WERI-Rb-1 (cell line): Measurements from ENCODE around the gene SDE2.
A peak's percentile ranks its signal among the peaks of the same experiment; 100 is the strongest.

Experiments used
- DNase-seq: peaks from one replicate; pipeline ENCODE4 v3.0.0-alpha.2; 2020
- H3K27ac ChIP-seq: fragments of 250-450 bp; sonication (Bioruptor Pico); 2 replicates; pipeline ENCODE4 v1.5.1; 2020; ENCODE audit warnings: mild to moderate bottlenecking, moderate library complexity
- H3K27me3 ChIP-seq: fragments of 250-450 bp; sonication (Bioruptor Pico); 2 replicates; pipeline ENCODE4 v1.5.1; 2021; ENCODE audit warnings: mild to moderate bottlenecking, low read depth, moderate library complexity; ENCODE audit not compliant: insufficient read depth, severe bottlenecking
- H3K36me3 ChIP-seq: fragments of 250-450 bp; sonication (Bioruptor Pico); 2 replicates; pipeline ENCODE4 v1.5.1; 2020; ENCODE audit warnings: mild to moderate bottlenecking, moderate library complexity
- H3K4me3 ChIP-seq: 2 replicates; pipeline ENCODE4 v1.5.1; 2011; ENCODE audit warnings: low read depth, mild to moderate bottlenecking, control low read depth, low read length
- H3K9me3 ChIP-seq: fragments of 250-450 bp; sonication (Bioruptor Pico); 2 replicates; pipeline ENCODE4 v1.5.1; 2021; ENCODE audit warnings: mild to moderate bottlenecking, moderate library complexity; ENCODE audit not compliant: severe bottlenecking
- TF ChIP-seq, protein P1 (sequence below): IDR thresholded peaks from 2 replicates; pipeline ENCODE4 v1.5.1; 2011; ENCODE audit warnings: low read depth, mild to moderate bottlenecking, control low read depth, inconsistent platforms, low read length

Gene SDE2

DNA sequence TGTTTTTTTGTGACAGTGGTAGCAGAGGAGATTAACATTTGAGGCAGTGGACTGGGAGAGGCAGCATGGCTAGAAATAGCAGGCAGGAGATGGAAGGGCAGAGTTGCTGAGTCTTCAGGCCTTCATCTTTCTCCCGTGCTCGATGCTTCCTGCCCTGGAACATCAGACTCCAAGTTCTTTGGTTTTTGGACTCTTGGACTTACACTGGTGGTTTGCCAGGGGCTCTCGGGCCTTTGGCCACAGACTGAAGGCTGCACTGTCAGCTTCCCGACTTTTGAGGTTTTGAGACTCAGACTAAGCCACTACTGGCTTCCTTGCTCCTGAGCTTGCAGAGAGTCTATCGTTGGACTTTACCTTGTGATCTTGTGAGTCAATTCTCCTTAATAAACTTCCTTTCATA lies 33.9 kb downstream of the SDE2 start:
- no peak for DNase-seq
- no peaks in the 10 kb centered on the region for H3K27me3 ChIP-seq
- no peak overlapping the region for H3K27ac ChIP-seq
- no peaks in the 10 kb centered on the region for H3K36me3 ChIP-seq
- H3K4me3 ChIP-seq: no peak overlapping the region
- no peaks in the 10 kb centered on the region for H3K9me3 ChIP-seq
- TF ChIP-seq, protein P1, sequence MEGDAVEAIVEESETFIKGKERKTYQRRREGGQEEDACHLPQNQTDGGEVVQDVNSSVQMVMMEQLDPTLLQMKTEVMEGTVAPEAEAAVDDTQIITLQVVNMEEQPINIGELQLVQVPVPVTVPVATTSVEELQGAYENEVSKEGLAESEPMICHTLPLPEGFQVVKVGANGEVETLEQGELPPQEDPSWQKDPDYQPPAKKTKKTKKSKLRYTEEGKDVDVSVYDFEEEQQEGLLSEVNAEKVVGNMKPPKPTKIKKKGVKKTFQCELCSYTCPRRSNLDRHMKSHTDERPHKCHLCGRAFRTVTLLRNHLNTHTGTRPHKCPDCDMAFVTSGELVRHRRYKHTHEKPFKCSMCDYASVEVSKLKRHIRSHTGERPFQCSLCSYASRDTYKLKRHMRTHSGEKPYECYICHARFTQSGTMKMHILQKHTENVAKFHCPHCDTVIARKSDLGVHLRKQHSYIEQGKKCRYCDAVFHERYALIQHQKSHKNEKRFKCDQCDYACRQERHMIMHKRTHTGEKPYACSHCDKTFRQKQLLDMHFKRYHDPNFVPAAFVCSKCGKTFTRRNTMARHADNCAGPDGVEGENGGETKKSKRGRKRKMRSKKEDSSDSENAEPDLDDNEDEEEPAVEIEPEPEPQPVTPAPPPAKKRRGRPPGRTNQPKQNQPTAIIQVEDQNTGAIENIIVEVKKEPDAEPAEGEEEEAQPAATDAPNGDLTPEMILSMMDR: no peak

DNA sequence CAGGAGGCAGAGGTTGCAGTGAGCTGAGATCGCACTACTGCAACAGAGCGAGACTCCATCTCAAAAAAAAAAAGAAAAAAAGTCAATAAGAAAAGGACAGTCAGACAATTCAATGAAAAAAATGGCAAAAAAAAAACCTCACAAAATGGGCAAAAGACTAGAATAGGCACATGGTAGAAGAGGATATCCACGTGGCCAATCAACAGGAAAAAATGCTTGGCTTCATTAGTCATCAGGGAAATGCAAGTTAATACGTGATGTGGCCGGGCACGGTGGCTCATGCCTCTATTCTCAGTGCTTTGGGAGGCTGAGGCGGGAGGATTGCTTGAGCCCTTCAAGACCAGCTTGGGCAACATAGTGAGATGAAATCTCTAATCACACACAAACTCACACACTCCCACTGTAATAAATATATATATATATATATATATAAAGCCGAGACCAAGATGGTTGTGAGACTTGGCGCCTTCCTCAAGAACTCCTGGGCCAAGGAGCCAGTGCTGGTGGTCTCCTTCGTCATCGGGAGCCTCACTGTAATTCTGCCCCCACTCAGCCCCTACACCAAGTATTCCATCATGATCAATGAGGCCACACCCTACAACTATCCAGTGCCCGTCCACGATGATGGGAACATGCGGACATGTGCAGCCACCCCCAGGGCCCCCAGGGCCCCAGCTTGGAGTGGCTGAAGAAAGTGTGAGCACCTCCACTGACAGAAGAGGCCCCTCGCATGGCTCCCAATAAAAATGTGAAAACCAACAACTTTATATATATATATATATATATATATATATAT lies 35.2 kb downstream of the SDE2 start:
- H3K27ac ChIP-seq: no peak overlapping the region
- DNase-seq: no peak
- no peak overlapping the region for H3K4me3 ChIP-seq
- TF ChIP-seq, protein P1: no peak
- no peaks in the 10 kb centered on the region for H3K27me3 ChIP-seq
- H3K36me3 ChIP-seq: no peaks in the 10 kb centered on the region
- no peaks in the 10 kb centered on the region for H3K9me3 ChIP-seq

DNA sequence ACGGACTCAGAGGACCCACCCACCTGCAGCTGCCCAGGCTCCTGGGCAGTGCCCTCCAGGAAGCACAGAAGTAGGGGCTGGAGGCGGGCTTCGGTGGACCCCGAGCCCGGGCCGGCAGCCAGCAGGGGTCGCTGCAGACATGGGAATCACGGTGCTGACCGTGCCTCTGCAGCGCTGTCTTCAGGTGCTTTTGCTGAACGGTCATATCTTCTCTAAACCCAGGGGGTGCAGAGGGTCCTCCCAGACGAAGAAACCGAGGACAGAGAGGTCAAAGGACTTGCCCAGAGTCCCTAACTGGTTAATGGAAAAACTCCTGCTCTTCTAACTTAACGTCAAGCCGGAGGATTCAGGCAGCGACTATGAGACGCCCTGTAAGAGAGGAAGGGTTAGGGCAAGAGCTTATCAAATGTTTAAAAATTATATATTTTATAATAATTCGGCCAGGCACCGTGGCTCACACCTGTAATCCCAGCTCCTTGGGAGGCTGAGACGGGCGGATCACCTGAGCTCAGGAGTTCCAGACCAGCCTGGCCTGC lies 36.6 kb downstream of the SDE2 start:
- DNase-seq: peak; percentile 54
- TF ChIP-seq, protein P1: peak; percentile 82

GRCh38 chr1:225961659-225962439 lies 37.3 kb downstream of the SDE2 start:
- no peaks in the 10 kb centered on the region for H3K36me3 ChIP-seq
- H3K27ac ChIP-seq: no peak overlapping the region
- no peaks in the 10 kb centered on the region for H3K9me3 ChIP-seq
- DNase-seq: no peak
- no peak overlapping the region for H3K4me3 ChIP-seq
- no peaks in the 10 kb centered on the region for H3K27me3 ChIP-seq
- TF ChIP-seq, protein P1: no peak

More for the DNA sequence above, 36.6 kb downstream of the SDE2 start:
- Histone ChIP-seq H3K27me3 (no peaks in the 10 kb centered on the region), H3K9me3 (no peaks in the 10 kb centered on the region), H3K27ac (no peak overlapping the region), H3K4me3 (no peak overlapping the region), H3K36me3 (no peaks in the 10 kb centered on the region)

DNA sequence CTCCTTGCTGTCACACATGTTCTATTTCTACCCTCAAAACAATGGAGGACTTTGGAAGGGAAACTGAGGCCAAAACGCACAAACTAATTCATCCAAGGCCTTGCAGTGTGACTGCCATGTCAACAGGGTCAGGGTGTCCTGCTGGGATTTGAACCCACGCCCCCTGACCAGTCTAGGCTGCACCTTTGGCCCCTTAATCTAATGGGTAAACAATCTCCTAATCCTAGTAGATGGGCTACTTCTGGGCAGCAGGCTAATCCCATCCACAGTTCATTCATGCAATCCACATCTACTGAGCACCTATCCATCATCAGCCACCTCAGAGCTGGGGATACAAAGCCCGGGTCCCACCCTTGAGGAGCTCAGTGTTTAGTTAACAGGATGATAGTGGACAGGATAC lies 41.1 kb downstream of the SDE2 start:
- Histone ChIP-seq H3K36me3 (no peaks in the 10 kb centered on the region), H3K27ac (no peak overlapping the region), H3K9me3 (no peaks in the 10 kb centered on the region), H3K4me3 (no peak overlapping the region), H3K27me3 (no peaks in the 10 kb centered on the region)
- TF ChIP-seq, protein P1: no peak
- no peak for DNase-seq
